H1 (cell line): Measurements from ENCODE around the gene SLC12A4. TPM values are rescaled to one million over a fixed set of nuclear protein-coding genes. Genes with fewer than 3 reads are reported as not detected.

ENCODE experiments used
- ASH2L ChIP-seq: fragments of 200-600, 300-600 bp; sonication (generic); IDR thresholded peaks from one replicate; pipeline ENCODE4 v1.7.1; 2017; ENCODE audit warnings: low read length
- BACH1 ChIP-seq: IDR thresholded peaks from 2 replicates; pipeline ENCODE4 v1.6.1; 2012; ENCODE audit warnings: low read length, improper control_type of control experiment
- CHD7 ChIP-seq: fragments of 300-600 bp; sonication (generic); IDR thresholded peaks from 2 replicates; pipeline ENCODE4 v1.7.1; 2012; ENCODE audit warnings: low read length, moderate library complexity, mild to moderate bottlenecking, inconsistent platforms; ENCODE audit not compliant: insufficient replicate concordance
- EZH2 ChIP-seq: fragments of 200-600 bp; sonication (generic); IDR thresholded peaks from 2 replicates; pipeline ENCODE4 v1.7.1; 2012; ENCODE audit warnings: low read depth, mild to moderate bottlenecking, moderate library complexity, low read length, inconsistent platforms; ENCODE audit not compliant: severe bottlenecking
- KDM1A ChIP-seq: fragments of 200-600, 300-600 bp; sonication (generic); IDR thresholded peaks from 2 replicates; pipeline ENCODE4 v1.7.1; 2016; ENCODE audit warnings: mild to moderate bottlenecking, low read length, borderline replicate concordance
- KDM5A ChIP-seq: fragments of 200-600 bp; IDR thresholded peaks from 2 replicates; pipeline ENCODE4 v1.7.1; 2012; ENCODE audit warnings: mild to moderate bottlenecking, low read length, inconsistent platforms, mixed read lengths
- SP1 ChIP-seq: IDR thresholded peaks from 2 replicates; pipeline ENCODE4 v1.6.1; 2011; ENCODE audit warnings: low read depth, low read length
- SP2 ChIP-seq: IDR thresholded peaks from 2 replicates; pipeline ENCODE4 v1.6.1; 2012; ENCODE audit warnings: mild to moderate bottlenecking, low read length, inconsistent platforms
- TAF1 ChIP-seq: IDR thresholded peaks from 2 replicates; pipeline ENCODE4 v1.6.1; 2011; ENCODE audit warnings: mild to moderate bottlenecking, low read depth, low read length
- TBP ChIP-seq: IDR thresholded peaks from 2 replicates; pipeline ENCODE4 v1.6.1; 2011; ENCODE audit warnings: low read depth, low read length, improper control_type of control experiment
- TCF12 ChIP-seq: IDR thresholded peaks from 2 replicates; pipeline ENCODE4 v1.6.1; 2011; ENCODE audit warnings: low read depth, mild to moderate bottlenecking, low read length
- YY1 ChIP-seq: IDR thresholded peaks from 2 replicates; pipeline ENCODE4 v1.6.1; 2011; ENCODE audit warnings: low read depth, mild to moderate bottlenecking, low read length
- polyA plus RNA-seq, 7 experiments: library from polyadenylated mRNA; depleted of rRNA in 3 of 7; stranded (reverse) in 5 of 7; unstranded in 2 of 7; fragments of >200 nt in 5 of 7; fragments of 200-250 nt in 2 of 7; gene quantifications; 1 replicate in 5 of 7; 2 replicates in 1 of 7; 4 replicates in 1 of 7; pipeline versions ENCODE4 v1.2.1 to v1.2.3, GENCODE V29; 2011 to 2013; ENCODE audit warnings: missing spikeins in 2 of 7, mixed read lengths in 2 of 7
- total RNA-seq: library from RNA; stranded (reverse); fragmentation: NEBNext Ultra II Directional; extraction: Animal tissue kit (Norgen Biotek cat#: 25700); gene quantifications from 2 replicates; pipeline ENCODE4 v1.2.1, GENCODE V29; 2021

The SLC12A4 gene
- total and polyA plus RNA-seq, 2 of the 8 experiments (the other 6 are each of a cell fraction or from before 2014, with no cell fraction given) = 41.3 to 49.3 TPM

GRCh38 chr16:67967183-67967957, 1.1 kb downstream of the SLC12A4 start (continued):
- no peak for TF ChIP-seq CHD7
- TF ChIP-seq SP2 = no peak
- no peak for TF ChIP-seq KDM5A
- no peak for TF ChIP-seq YY1
- no peak for TF ChIP-seq BACH1
- TF ChIP-seq SP1 = no peak
- no peak for TF ChIP-seq TAF1
- TF ChIP-seq TBP = no peak
- TF ChIP-seq TCF12 = no peak
- TF ChIP-seq EZH2 = no peak
- no peak for TF ChIP-seq ASH2L
- TF ChIP-seq KDM1A = no peak
